Thoracic aorta (tissue), 2 donors: ENCODE measurements around the gene PTAR1. TPM values are rescaled to one million over a fixed set of nuclear protein-coding genes. Genes with fewer than 3 reads are reported as not detected.

ENCODE experiments used
- ATAC-seq: fragments of 150-250 bp; one replicate; pipeline ENCODE4 v1.8.0; 2017; ENCODE audit warnings: low read depth; ENCODE audit not compliant: insufficient number of reproducible peaks, low FRiP score
- DNase-seq: peaks from one replicate; pipeline ENCODE4 v3.0.0-alpha.2; 2020; ENCODE audit warnings: low spot score
- H3K27ac ChIP-seq, 2 donors: fragments of 200-600 bp; sonication (generic); 1 replicate in 1 of 2; 2 replicates in 1 of 2; pipeline ENCODE4 v1.5.1; 2016; ENCODE audit warnings: mild to moderate bottlenecking in 2 of 2, moderate library complexity in 2 of 2
- H3K27me3 ChIP-seq: fragments of 200-600 bp; sonication (generic); replicated peaks from 2 replicates; pipeline ENCODE4 v1.6.0; 2016; ENCODE audit warnings: mild to moderate bottlenecking; ENCODE audit not compliant: insufficient read depth
- H3K36me3 ChIP-seq: fragments of 200-600 bp; sonication (generic); one replicate; pipeline ENCODE4 v1.5.1; 2016
- H3K4me1 ChIP-seq, 2 donors: fragments of 200-600 bp; sonication (generic); 1 replicate in 1 of 2; 2 replicates in 1 of 2; pipeline versions ENCODE4 v1.5.1 to v1.6.0; 2016; ENCODE audit warnings: low read depth in 2 of 2, mild to moderate bottlenecking in 1 of 2; ENCODE audit not compliant: control insufficient read depth in 1 of 2
- H3K4me3 ChIP-seq: fragments of 200-600 bp; sonication (generic); 2 replicates; pipeline ENCODE4 v1.5.1; 2016; ENCODE audit warnings: mild to moderate bottlenecking
- H3K9me3 ChIP-seq: fragments of 200-600 bp; sonication (generic); 2 replicates; pipeline ENCODE4 v1.5.1; 2016
- total RNA-seq, 2 donors: library from RNA; depleted of rRNA; stranded (reverse); fragments of >200 nt; gene quantifications; one replicate each; pipeline versions ENCODE4 v1.1.0 to v1.2.3, GENCODE V29; 2016
- TF ChIP-seq, protein P1 (sequence below): fragments of 200-600 bp; sonication (generic); IDR thresholded peaks from one replicate; pipeline ENCODE4 v1.5.1; 2019; ENCODE audit warnings: antibody characterized with exemption

The PTAR1 gene
- total RNA-seq, 2 donors from 2014 or later = 55.1 to 55.5 TPM

DNA sequence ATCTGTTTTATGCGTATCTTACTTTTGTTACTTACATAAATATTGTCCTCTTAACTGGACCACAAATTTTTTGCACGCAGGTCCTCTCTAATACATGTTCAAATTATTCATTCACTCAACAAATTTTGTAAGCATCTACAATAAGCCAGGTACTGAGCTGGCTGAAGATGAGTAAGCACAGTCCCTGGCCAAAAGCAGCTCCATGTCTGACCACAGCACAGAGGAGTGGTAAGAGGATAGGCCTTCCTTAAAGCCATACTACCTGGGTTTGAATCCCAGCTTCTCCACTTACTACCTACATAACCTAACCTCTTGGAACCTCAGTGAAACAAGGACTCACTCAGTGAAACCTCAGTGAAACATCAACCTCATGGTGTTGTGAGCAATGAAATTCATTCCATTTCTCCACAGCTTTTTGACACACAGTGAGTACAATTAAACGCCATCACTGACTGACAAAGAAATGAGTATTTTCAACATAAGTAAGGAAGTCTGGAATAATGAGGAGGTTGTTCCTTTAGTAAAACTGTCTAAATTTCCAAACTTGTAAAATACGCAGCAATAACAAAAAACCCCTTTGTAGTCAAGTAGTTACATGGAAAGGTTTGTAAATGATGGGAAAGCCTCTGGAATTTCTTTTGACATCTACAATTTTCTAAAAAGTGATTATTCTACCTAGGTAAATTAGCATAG, 15.0 kb downstream of the PTAR1 start:
- H3K9me3 ChIP-seq = no peaks in the 10 kb centered on the region
- H3K27ac ChIP-seq = no peak overlapping the region
- H3K4me1 ChIP-seq = no peaks in the 10 kb centered on the region
- TF ChIP-seq, protein P1, sequence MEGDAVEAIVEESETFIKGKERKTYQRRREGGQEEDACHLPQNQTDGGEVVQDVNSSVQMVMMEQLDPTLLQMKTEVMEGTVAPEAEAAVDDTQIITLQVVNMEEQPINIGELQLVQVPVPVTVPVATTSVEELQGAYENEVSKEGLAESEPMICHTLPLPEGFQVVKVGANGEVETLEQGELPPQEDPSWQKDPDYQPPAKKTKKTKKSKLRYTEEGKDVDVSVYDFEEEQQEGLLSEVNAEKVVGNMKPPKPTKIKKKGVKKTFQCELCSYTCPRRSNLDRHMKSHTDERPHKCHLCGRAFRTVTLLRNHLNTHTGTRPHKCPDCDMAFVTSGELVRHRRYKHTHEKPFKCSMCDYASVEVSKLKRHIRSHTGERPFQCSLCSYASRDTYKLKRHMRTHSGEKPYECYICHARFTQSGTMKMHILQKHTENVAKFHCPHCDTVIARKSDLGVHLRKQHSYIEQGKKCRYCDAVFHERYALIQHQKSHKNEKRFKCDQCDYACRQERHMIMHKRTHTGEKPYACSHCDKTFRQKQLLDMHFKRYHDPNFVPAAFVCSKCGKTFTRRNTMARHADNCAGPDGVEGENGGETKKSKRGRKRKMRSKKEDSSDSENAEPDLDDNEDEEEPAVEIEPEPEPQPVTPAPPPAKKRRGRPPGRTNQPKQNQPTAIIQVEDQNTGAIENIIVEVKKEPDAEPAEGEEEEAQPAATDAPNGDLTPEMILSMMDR = no peak
- H3K27me3 ChIP-seq = no peaks in the 10 kb centered on the region
- no peak overlapping the region for H3K4me3 ChIP-seq
- DNase-seq (no peak), ATAC-seq (no peak)
- H3K36me3 ChIP-seq = peaks cover 10% of the 10 kb centered on the region

DNA sequence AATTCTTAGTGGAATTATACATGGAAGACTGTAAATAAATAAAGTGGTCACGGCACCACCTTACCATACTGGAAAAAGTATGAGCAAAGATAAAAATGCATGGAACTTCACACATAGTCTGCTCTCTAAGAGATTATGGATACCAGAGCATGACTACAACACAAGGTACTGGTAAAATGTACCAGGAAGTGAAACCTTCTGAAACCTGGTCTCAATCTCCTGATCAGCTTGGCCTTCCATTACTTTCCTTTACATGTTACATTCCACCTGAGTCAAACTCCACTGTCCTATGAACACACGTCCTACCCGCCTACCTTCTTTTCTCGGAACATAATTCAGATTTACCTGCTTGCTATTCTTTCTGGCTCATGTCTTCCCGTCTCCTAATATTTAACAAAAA, 15.9 kb downstream of the PTAR1 start:
- ATAC-seq = no peak
- H3K27ac ChIP-seq = no peak overlapping the region
- DNase-seq = no peak
- H3K36me3 ChIP-seq = peaks cover 4% of the 10 kb centered on the region
- no peak overlapping the region for H3K4me3 ChIP-seq
- H3K4me1 ChIP-seq = no peaks in the 10 kb centered on the region
- no peaks in the 10 kb centered on the region for H3K9me3 ChIP-seq
- TF ChIP-seq, protein P1 = no peak
- no peaks in the 10 kb centered on the region for H3K27me3 ChIP-seq

DNA sequence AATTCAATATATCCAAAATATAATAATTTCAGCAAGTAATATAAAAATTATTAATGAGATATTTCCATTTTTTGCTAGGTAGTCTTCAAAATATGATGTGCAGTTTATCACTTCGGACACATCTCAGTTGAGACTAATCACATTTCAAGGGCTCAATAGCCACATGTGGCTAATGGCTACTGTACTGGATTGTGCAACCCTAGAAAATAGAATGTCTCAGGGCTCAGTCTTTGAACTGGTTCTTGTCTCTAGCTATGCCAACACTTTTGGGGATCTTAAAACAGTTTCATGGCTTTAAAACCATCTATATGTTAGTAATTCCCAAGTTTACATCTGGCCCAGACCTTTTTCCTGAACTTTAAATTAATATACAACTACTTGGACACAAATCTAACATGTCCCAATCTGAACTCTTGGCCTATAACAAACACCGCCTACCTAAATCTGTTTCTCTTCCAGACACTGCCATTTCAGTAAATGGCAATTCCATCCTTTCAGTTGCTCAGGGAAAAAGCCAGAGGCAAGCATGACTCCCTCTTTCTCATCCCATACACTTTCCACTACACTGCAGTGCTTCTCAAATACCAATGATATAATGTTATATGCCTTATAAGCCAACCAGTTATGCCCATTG, 18.8 kb downstream of the PTAR1 start:
- no peak overlapping the region for H3K27ac ChIP-seq
- H3K36me3 ChIP-seq = peaks cover 2% of the 10 kb centered on the region
- no peak for ATAC-seq
- H3K9me3 ChIP-seq = no peaks in the 10 kb centered on the region
- H3K27me3 ChIP-seq = no peaks in the 10 kb centered on the region
- H3K4me3 ChIP-seq = no peak overlapping the region
- H3K4me1 ChIP-seq = no peaks in the 10 kb centered on the region
- TF ChIP-seq, protein P1 = no peak
- DNase-seq = no peak

DNA sequence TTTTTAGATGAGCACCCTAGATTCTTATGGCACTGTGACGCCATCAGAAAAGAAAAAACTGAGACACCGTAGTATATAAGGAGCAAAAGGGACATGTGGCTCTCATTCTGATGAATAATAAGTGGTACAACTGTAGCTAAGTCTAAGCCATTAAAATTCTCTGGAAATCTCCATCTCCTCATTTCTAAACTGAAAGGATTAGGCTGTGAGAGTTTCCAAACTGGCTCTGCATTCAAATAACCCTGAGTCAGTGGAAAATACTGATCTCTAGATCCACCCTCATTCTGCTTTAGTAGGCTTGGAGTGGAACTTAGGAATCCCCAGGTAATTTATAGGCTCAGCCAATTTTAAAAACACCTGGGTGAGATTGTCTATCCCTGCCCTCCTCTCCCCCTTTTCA, 28.5 kb downstream of the PTAR1 start:
- Histone ChIP-seq H3K36me3 (peaks cover 25% of the 10 kb centered on the region), H3K9me3 (no peaks in the 10 kb centered on the region), H3K4me1 (no peaks in the 10 kb centered on the region), H3K4me3 (no peak overlapping the region), H3K27ac (no peak overlapping the region), H3K27me3 (no peaks in the 10 kb centered on the region)
- ATAC-seq (no peak), DNase-seq (no peak)
- TF ChIP-seq, protein P1 = no peak

DNA sequence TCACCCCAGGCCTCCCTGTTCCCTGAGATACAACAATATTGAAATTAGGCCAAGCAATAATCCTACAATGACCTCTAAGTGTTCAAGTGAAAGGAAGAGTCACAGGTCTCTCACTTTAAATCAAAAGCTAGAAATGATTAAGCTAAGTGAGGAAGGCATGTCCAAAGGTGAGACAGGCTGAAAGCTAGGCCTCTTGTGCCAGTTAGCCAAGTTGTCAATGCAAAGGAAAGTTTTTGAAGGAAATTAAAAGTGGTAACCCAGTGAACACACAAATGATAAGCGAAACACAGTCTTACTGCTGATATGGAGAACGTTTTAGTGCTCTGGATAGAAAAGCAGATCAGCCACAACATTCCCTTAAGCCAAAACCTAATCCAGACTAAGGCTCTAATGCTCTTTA, 39.8 kb downstream of the PTAR1 start:
- Histone ChIP-seq H3K4me3 (no peak overlapping the region), H3K27me3 (no peaks in the 10 kb centered on the region), H3K36me3 (peaks cover 12% of the 10 kb centered on the region), H3K27ac (no peak overlapping the region), H3K9me3 (no peaks in the 10 kb centered on the region), H3K4me1 (no peaks in the 10 kb centered on the region)
- no peak for DNase-seq
- no peak for ATAC-seq
- TF ChIP-seq, protein P1 = no peak
